22Rv1 (cell line): ENCODE measurements around the gene ZNF837.

Experiments
- CTCF ChIP-seq: fragments of 450-650 bp; IDR thresholded peaks from 2 replicates; pipeline ENCODE4 v1.5.1; 2017; ENCODE audit warnings: mild to moderate bottlenecking
- ZFX ChIP-seq: fragments of 450-650 bp; IDR thresholded peaks from 2 replicates; pipeline ENCODE4 v1.6.1; 2017; ENCODE audit warnings: antibody characterized with exemption, borderline replicate concordance

- TF ChIP-seq ZFX (no peak), CTCF (no peak)
These were observed 5.9 kb upstream of the ZNF837 start, which contains the start of gene RPS5 for GRCh38 chr19:58386576-58387337.
